ENCODE data around the gene MCRIP1. TPM values are rescaled to one million over a fixed set of nuclear protein-coding genes. Genes with fewer than 3 reads are reported as not detected.
"Not testable (repeated sequence)": the region's sequence is repeated elsewhere in the genome, so short reads cannot be mapped to it uniquely, and the experiment has no call there.

MCRIP1 gene
- total RNA-seq, 1 experiment from 2014 or later: 25.6 TPM

GRCh38 chr17:81842725-81843504 lies 9.8 kb upstream of the MCRIP1 start:
- DNase-seq (ENCODE audit: extremely low read depth, low read depth): no peak

DNA sequence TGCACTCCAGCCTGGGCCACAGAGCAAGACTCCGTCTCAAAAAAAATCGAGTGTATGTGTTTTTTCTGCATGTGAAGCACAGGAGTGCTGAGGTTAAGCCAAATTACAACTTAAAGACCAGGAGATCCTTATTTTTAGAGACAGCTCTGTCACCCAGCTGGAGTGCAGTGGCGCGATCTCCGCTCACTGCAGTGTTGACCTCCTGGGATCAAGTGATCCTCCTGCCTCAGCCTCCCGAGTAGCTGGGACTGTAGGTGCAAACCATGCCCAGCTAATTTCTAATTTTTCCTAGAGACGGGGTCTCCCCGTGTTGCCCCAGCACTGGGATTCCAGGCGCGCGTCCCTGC lies 9.3 kb upstream of the MCRIP1 start:
- no peak for DNase-seq (ENCODE audit: extremely low read depth, low read depth)

DNA sequence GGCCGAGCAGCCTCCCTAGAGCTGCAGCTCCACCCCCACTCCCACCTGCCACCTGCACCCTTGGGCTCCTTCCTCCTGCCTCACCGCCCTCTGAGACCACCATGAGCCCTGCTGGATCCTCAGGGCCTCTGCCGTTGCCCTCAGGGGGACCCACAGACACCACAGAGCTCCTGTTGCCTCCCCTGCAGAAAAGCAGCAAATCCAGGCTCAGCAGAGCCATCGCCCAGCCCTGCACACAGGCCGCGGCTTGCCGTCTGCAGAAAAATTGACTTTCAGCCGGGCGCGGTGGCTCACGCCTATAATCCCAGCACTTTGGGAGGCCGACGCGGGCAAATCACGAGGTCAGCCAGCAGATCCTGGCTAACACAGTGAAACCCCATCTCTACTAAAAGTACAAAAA lies 8.8 kb upstream of the MCRIP1 start:
- DNase-seq (ENCODE audit: extremely low read depth, low read depth): no peak

GRCh38 chr17:81840826-81841778 lies 8.0 kb upstream of the MCRIP1 start:
- DNase-seq (ENCODE audit: extremely low read depth, low read depth): no peak

GRCh38 chr17:81840059-81840458 lies 7.0 kb upstream of the MCRIP1 start:
- DNase-seq (ENCODE audit: extremely low read depth, low read depth): not testable (repeated sequence)

- DNase-seq (ENCODE audit: extremely low read depth, low read depth): no peak
Measured at GRCh38 chr17:81839301-81839700, 6.2 kb upstream of the MCRIP1 start.

DNA sequence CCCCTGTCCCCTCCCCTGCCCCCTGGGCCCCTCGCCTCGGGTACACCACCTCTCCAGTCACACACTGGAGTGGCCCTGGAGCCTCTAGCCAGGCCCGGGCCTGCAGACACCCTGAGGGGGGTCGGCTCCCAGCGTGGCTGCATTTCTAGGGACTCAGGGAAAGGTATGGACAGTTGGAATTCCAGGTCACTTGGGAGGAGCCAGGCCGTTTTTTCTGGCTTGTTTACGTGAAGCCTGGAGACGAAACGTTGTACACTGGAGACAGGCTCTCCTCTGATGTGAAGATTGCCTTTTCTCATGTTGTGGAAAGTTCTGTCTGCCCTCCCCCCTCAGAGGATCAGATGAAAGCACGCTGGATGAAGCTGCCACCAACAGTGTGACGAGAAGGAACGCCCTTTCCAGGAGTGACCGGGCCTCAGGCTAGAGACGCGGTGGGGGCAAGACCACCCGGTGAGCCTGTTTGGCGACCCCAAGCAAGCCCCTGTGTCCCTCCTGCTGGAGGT lies 5.7 kb upstream of the MCRIP1 start:
- DNase-seq (ENCODE audit: extremely low read depth, low read depth): no peak

GRCh38 chr17:81837641-81838040 lies 4.5 kb upstream of the MCRIP1 start:
- DNase-seq (ENCODE audit: extremely low read depth, low read depth): no peak

DNA sequence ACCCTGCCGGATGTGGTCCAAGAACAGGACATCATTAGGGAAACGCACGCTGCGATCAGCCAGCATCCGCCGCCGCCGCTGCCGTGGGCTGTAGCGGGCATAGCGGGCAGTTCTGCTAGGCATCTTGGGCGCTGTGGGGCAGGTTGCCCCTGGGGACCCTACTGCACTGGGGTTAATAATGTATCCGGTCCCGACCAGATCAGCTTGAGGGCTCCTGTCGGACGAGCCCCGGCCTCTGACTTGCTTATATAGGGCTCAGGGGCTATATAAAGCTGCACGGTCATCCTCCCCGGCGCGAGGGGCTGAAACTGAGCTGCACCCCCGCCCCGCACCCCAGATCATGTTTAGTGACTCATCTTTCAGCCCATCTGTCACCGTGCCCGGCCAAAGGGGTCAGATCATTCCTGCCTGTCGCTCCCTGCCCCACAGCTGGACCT lies 1.8 kb upstream of the MCRIP1 start, which contains the start of gene PPP1R27:
Gene PPP1R27, minus strand, starts transcription at position 220 of the 437 bp plus-strand sequence. Its CDS starts 97 bp downstream, at position 123.
- no peak for DNase-seq (ENCODE audit: extremely low read depth, low read depth)

DNA sequence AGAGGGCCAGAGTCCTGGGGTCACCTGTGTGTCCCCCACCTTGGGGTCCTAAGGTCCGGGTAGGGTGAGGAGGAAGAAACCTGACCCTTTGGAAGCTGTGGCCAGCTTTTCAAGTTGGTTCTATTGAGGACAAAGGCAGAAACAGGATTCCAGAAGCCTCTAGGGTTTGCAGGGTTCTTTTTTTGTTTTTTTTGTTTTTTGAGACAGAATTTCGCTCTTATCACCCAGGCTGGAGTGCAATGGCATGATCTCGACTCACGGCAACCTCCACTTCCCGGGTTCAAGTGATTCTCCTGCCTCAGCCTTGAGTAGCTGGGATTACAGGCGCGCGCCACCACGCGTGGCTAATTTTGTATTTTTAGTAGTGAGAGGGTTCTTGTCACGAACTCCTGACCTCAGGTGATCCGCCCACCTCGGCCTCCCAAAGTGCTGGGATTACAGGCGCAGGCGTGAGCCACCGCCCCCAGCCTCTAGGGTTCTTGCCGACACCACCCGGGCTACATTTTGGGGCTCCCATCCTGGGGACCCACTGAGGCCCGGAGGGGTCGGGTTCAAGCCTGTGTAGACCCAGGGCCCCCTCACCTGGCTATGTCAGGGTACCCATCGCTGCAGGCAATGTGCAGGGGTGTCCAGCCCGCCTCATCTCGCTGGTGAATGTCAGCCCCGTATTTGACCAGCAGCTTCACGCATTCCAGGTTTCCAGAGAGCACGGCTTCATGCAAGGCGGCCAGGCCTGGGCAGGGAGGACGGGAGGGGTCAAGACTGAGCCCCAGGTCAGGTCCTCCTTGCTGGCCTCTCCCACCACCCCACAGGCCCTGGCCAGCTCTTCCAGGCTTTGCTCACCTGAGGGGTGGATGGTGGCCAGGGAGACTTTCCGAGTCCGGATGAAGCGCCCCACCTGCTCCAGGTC lies 1.1 kb upstream of the MCRIP1 start:
- DNase-seq (ENCODE audit: extremely low read depth, low read depth): no peak

GRCh38 chr17:81832608-81833159 lies 407 bp downstream of the MCRIP1 start:
- DNase-seq (ENCODE audit: extremely low read depth, low read depth): no peak

DNA sequence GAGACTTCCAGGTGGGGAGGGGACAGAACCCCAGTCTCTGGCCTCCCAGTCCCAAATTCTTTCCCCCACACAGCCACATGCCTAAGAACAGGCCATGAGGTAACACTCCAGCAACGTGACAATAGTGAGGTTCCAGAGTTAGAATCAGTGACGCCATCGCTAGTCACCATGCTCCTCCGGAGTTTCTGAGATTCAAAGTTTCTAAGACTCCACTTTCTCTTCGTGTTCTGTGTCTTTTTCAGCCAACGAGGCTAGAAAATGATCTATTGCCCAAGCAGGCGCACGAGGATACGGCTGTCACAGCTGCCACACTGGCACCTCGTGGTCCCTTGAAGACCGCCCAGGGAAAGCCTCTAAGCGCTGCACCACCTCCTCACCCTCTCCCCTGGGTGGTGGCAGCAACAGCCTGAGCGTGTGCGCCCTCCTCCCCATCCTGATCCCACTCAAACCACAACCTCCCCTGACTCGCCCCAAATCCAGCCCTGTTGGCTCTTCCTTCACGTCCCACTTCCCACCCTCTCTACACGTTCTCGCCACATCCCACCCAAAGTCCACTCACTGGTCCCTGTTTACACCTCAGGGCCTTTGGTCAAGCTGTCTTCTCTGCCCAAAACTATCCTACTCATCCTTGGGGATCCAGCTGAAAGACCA lies 1.0 kb downstream of the MCRIP1 start:
- DNase-seq (ENCODE audit: extremely low read depth, low read depth): no peak

GRCh38 chr17:81831563-81831956 lies 1.5 kb downstream of the MCRIP1 start:
- no peak for DNase-seq (ENCODE audit: extremely low read depth, low read depth)

- DNase-seq (ENCODE audit: extremely low read depth, low read depth): no peak
Measured at GRCh38 chr17:81829858-81830257, 3.2 kb downstream of the MCRIP1 start.

DNA sequence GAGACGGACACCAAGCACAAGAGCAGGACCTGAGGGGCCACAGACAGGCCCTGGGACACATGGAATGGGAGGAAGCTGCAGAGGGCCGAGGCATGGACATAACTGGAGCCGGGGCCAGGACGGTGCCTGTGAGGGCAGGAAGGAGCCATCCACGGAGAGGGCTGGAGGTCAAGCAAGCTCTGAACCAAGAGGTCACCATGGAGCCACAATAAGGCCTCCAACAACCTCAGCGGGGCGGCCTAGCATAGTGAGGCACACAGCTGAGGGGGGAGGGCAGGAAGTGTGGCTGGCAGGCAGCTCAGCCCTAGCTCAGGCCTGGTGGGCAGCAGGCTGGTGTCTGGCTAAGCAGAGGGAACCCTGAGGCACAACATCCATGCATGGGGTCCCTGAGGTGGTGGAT lies 4.4 kb downstream of the MCRIP1 start:
- DNase-seq (ENCODE audit: extremely low read depth, low read depth): no peak

DNA sequence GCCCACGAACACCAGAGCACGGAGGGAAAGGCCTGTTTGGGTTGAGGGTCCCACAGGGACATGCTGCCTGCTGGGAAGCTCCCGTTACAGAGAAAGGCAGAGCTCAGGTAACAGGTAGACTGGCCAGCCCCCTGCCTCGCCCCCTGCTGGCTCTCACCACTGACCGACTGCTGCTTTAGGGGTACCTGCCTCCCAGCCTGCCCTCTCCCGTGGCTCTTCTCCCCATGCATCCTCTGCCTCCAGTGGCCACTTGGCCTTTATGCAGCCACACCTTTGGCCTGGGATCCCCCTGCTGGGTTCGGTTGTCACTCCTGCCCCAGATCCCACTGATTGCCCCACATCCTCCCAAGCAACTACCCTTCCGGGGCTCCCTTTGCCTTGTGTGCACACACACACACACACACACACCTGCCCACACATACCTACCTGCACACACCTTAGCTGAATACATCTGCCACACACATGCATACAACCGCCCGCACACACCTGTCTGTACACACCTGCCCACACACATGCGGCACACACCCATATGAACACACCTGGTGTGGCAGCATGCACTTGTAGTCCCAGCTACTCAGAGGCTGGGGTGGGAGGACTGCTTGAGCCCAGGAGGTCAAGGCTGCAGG lies 7.1 kb downstream of the MCRIP1 start:
- no peak for DNase-seq (ENCODE audit: extremely low read depth, low read depth)

- no peak for DNase-seq (ENCODE audit: extremely low read depth, low read depth)
Measured at GRCh38 chr17:81824595-81824994, 8.5 kb downstream of the MCRIP1 start.

DNA sequence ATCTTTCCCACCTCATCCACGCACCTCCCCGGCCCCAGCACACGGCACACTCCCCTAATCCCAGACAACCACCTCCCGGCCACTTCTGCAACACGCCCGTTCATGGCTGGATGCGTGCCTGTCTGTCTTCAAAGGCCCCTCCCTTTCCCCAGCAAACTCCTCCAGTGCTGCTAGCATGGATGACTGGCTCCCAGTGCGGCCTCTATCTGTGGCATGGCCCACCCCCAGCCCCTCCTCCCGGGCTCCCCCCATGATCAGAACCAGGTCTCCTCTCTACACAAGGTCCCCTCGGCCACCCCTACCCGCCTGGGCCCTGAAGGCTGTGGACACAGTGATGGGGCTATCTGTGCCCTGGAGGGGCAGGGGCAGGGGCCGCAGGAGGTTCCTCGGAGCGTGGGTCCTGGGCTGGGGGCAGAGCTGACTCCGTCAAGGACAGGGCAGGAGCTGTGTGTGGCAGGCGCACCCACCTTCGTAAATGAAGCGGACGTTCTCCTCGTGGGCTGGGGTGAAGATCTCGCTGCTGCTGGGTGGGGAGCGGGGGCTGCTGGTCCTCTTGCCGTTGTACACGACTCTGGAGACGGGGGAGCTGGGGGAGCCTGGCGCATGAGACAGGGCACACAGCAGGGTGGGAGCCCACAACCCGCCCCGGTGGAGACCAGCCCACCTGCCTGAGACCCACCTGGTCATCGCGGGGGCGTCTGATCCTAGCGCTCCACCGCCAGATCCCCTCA lies 9.1 kb downstream of the MCRIP1 start:
- no peak for DNase-seq (ENCODE audit: extremely low read depth, low read depth)
